Measurements from ENCODE around the gene CDS1.

DNA sequence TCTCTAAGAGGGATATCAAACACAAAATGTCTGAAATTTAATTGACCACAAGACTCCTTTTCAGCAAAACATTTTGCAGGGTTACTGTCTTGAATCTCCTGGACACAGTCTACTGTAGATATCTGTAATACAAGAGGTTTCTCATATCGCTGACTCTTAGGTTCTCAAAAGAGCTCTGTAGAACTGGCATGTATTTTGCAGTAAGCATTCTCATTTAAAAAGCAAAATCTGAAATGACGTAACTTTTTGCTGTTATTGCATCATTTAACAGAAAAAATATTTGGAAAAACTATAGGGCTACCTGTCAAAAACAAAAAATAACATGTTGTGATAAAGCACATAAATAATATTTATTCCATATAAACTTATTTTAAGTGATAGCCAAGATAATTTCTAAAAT lies 114.2 kb downstream of the CDS1 start:
- TF ChIP-seq KDM1A (IDR thresholded peaks at IDR 0.05; ENCODE audit: borderline replicate concordance, low read length), result no peak
- no peak for TF ChIP-seq POLR2A (IDR thresholded peaks at IDR 0.05; ENCODE audit: control extremely low read depth in 1 of 2, low read depth in 2 of 2, low read length in 2 of 2)

All from H1 (cell line).